Measurements from ENCODE around the gene FIGN.

Gene FIGN

GRCh38 chr2:163563336-163563735, 172.5 kb downstream of the FIGN start:
- TF ChIP-seq, protein P1, sequence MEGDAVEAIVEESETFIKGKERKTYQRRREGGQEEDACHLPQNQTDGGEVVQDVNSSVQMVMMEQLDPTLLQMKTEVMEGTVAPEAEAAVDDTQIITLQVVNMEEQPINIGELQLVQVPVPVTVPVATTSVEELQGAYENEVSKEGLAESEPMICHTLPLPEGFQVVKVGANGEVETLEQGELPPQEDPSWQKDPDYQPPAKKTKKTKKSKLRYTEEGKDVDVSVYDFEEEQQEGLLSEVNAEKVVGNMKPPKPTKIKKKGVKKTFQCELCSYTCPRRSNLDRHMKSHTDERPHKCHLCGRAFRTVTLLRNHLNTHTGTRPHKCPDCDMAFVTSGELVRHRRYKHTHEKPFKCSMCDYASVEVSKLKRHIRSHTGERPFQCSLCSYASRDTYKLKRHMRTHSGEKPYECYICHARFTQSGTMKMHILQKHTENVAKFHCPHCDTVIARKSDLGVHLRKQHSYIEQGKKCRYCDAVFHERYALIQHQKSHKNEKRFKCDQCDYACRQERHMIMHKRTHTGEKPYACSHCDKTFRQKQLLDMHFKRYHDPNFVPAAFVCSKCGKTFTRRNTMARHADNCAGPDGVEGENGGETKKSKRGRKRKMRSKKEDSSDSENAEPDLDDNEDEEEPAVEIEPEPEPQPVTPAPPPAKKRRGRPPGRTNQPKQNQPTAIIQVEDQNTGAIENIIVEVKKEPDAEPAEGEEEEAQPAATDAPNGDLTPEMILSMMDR (IDR thresholded peaks at IDR 0.05; ENCODE audit: low read length): no peak
- no peak for TF ChIP-seq EZH2 (IDR thresholded peaks at IDR 0.05; ENCODE audit: borderline replicate concordance, low read length)
- no peaks in the 10 kb centered on the region for H3K4me1 ChIP-seq (ENCODE audit: insufficient read depth, low read length, severe bottlenecking)
- no peaks in the 10 kb centered on the region for H3K79me2 ChIP-seq (ENCODE audit: insufficient read depth, low read length)
- no peak overlapping the region for H3K4me2 ChIP-seq (ENCODE audit: low read length)
- no peaks in the 10 kb centered on the region for H3K9me3 ChIP-seq (ENCODE audit: low read length)
- H3F3A ChIP-seq (ENCODE audit: insufficient read depth, low read length): no peaks in the 10 kb centered on the region
- no peaks in the 10 kb centered on the region for H3K9me2 ChIP-seq (ENCODE audit: low read depth, low read length)
- H3K36me3 ChIP-seq (ENCODE audit: insufficient read depth, low read length): no peaks in the 10 kb centered on the region
- H2AFZ ChIP-seq (ENCODE audit: low read length): no peak overlapping the region
- H3K4me3 ChIP-seq (ENCODE audit: low read depth, low read length, poor library complexity, severe bottlenecking): no peak overlapping the region
- no peak overlapping the region for H3K27ac ChIP-seq (ENCODE audit: low read depth, low read length, poor library complexity, severe bottlenecking)
- no peaks in the 10 kb centered on the region for H4K20me1 ChIP-seq (ENCODE audit: insufficient read depth, low read length)
- H3K27me3 ChIP-seq (ENCODE audit: insufficient read depth, low read length): no peaks in the 10 kb centered on the region
- H3K9ac ChIP-seq (ENCODE audit: low read length): no peak overlapping the region

GRCh38 chr2:163558251-163559021, 177.4 kb downstream of the FIGN start:
- no peak overlapping the region for H2AFZ ChIP-seq (ENCODE audit: low read length)
- H3K9ac ChIP-seq (ENCODE audit: low read length): no peak overlapping the region
- H3K79me2 ChIP-seq (ENCODE audit: insufficient read depth, low read length): no peaks in the 10 kb centered on the region
- no peak overlapping the region for H3K4me2 ChIP-seq (ENCODE audit: low read length)
- no peak for TF ChIP-seq EZH2 (IDR thresholded peaks at IDR 0.05; ENCODE audit: borderline replicate concordance, low read length)
- no peak overlapping the region for H3K27ac ChIP-seq (ENCODE audit: low read depth, low read length, poor library complexity, severe bottlenecking)
- no peaks in the 10 kb centered on the region for H3K36me3 ChIP-seq (ENCODE audit: insufficient read depth, low read length)
- no peaks in the 10 kb centered on the region for H3K27me3 ChIP-seq (ENCODE audit: insufficient read depth, low read length)
- H3K4me1 ChIP-seq (ENCODE audit: insufficient read depth, low read length, severe bottlenecking): no peaks in the 10 kb centered on the region
- no peak overlapping the region for H3K4me3 ChIP-seq (ENCODE audit: low read depth, low read length, poor library complexity, severe bottlenecking)
- no peaks in the 10 kb centered on the region for H3K9me3 ChIP-seq (ENCODE audit: low read length)
- H4K20me1 ChIP-seq (ENCODE audit: insufficient read depth, low read length): no peaks in the 10 kb centered on the region
- H3F3A ChIP-seq (ENCODE audit: insufficient read depth, low read length): no peaks in the 10 kb centered on the region
- no peaks in the 10 kb centered on the region for H3K9me2 ChIP-seq (ENCODE audit: low read depth, low read length)

GRCh38 chr2:163556511-163556910, 179.3 kb downstream of the FIGN start:
- Histone ChIP-seq H3K4me2 (ENCODE audit: low read length) (no peak overlapping the region), H3K9ac (ENCODE audit: low read length) (no peak overlapping the region)
- TF ChIP-seq, protein P1 (IDR thresholded peaks at IDR 0.05; ENCODE audit: low read length): no peak
- no peak for TF ChIP-seq EZH2 (IDR thresholded peaks at IDR 0.05; ENCODE audit: borderline replicate concordance, low read length)

GRCh38 chr2:163554864-163555263, 180.9 kb downstream of the FIGN start:
- no peak overlapping the region for H3K4me3 ChIP-seq (ENCODE audit: low read depth, low read length, poor library complexity, severe bottlenecking)
- H3K4me2 ChIP-seq (ENCODE audit: low read length): no peak overlapping the region
- no peaks in the 10 kb centered on the region for H3K27me3 ChIP-seq (ENCODE audit: insufficient read depth, low read length)
- H3K27ac ChIP-seq (ENCODE audit: low read depth, low read length, poor library complexity, severe bottlenecking): no peak overlapping the region
- no peak overlapping the region for H3K9ac ChIP-seq (ENCODE audit: low read length)
- no peaks in the 10 kb centered on the region for H3K79me2 ChIP-seq (ENCODE audit: insufficient read depth, low read length)
- H3F3A ChIP-seq (ENCODE audit: insufficient read depth, low read length): no peaks in the 10 kb centered on the region
- no peak for TF ChIP-seq EZH2 (IDR thresholded peaks at IDR 0.05; ENCODE audit: borderline replicate concordance, low read length)
- TF ChIP-seq, protein P1 (IDR thresholded peaks at IDR 0.05; ENCODE audit: low read length): no peak
- H4K20me1 ChIP-seq (ENCODE audit: insufficient read depth, low read length): no peaks in the 10 kb centered on the region
- H2AFZ ChIP-seq (ENCODE audit: low read length): no peak overlapping the region
- no peaks in the 10 kb centered on the region for H3K9me2 ChIP-seq (ENCODE audit: low read depth, low read length)
- no peaks in the 10 kb centered on the region for H3K4me1 ChIP-seq (ENCODE audit: insufficient read depth, low read length, severe bottlenecking)
- H3K36me3 ChIP-seq (ENCODE audit: insufficient read depth, low read length): no peaks in the 10 kb centered on the region
- H3K9me3 ChIP-seq (ENCODE audit: low read length): no peaks in the 10 kb centered on the region

More at GRCh38 chr2:163556511-163556910, 179.3 kb downstream of the FIGN start:
- H3F3A ChIP-seq (ENCODE audit: insufficient read depth, low read length): no peaks in the 10 kb centered on the region
- H3K9me3 ChIP-seq (ENCODE audit: low read length): no peaks in the 10 kb centered on the region
- H3K79me2 ChIP-seq (ENCODE audit: insufficient read depth, low read length): no peaks in the 10 kb centered on the region
- no peaks in the 10 kb centered on the region for H3K27me3 ChIP-seq (ENCODE audit: insufficient read depth, low read length)
- H3K9me2 ChIP-seq (ENCODE audit: low read depth, low read length): no peaks in the 10 kb centered on the region
- H3K4me3 ChIP-seq (ENCODE audit: low read depth, low read length, poor library complexity, severe bottlenecking): no peak overlapping the region
- no peaks in the 10 kb centered on the region for H3K4me1 ChIP-seq (ENCODE audit: insufficient read depth, low read length, severe bottlenecking)
- no peaks in the 10 kb centered on the region for H3K36me3 ChIP-seq (ENCODE audit: insufficient read depth, low read length)
- no peak overlapping the region for H2AFZ ChIP-seq (ENCODE audit: low read length)
- H4K20me1 ChIP-seq (ENCODE audit: insufficient read depth, low read length): no peaks in the 10 kb centered on the region
- H3K27ac ChIP-seq (ENCODE audit: low read depth, low read length, poor library complexity, severe bottlenecking): no peak overlapping the region
